IPS DF 4.7 (cell line): ENCODE data around the gene GAB1.
A peak's percentile ranks its signal among the peaks of the same experiment; 100 is the strongest.

Experiments used
- DNase-seq: peaks from one replicate; pipeline ENCODE4 v3.0.0-alpha.2; 2013; ENCODE audit warnings: low spot score; ENCODE audit errors: extremely low read depth

Gene GAB1

GRCh38 chr4:143481361-143481760 lies 144.7 kb downstream of the GAB1 start:
- no peak for DNase-seq

- DNase-seq, result peak; percentile 11
These were observed 146.2 kb downstream of the GAB1 start for GRCh38 chr4:143482840-143483239.

GRCh38 chr4:143486314-143486713 lies 149.6 kb downstream of the GAB1 start:
- DNase-seq, result no peak

- no peak for DNase-seq
These were observed 152.0 kb downstream of the GAB1 start for GRCh38 chr4:143488687-143489086.

- no peak for DNase-seq
These were observed 152.4 kb downstream of the GAB1 start for GRCh38 chr4:143489106-143489505.

GRCh38 chr4:143498021-143498420 lies 161.3 kb downstream of the GAB1 start:
- no peak for DNase-seq

- DNase-seq, result no peak
These were observed 165.6 kb downstream of the GAB1 start for GRCh38 chr4:143502231-143502630.

- no peak for DNase-seq
These were observed 169.4 kb downstream of the GAB1 start for GRCh38 chr4:143506031-143506430.

GRCh38 chr4:143511906-143512305 lies 175.2 kb downstream of the GAB1 start:
- DNase-seq, result no peak

- no peak for DNase-seq
These were observed 176.3 kb downstream of the GAB1 start for GRCh38 chr4:143512978-143513313.

GRCh38 chr4:143513314-143514168 lies 176.9 kb downstream of the GAB1 start, which contains the start of gene SMARCA5:
Gene SMARCA5 (plus strand): TSS chr4:143513702. CDS start chr4:143513925, 223 bp downstream.
- DNase-seq, result peak; percentile 94

- no peak for DNase-seq
These were observed 177.5 kb downstream of the GAB1 start for GRCh38 chr4:143514169-143514495.

- DNase-seq, result no peak
These were observed 177.8 kb downstream of the GAB1 start for GRCh38 chr4:143514497-143514896.

- no peak for DNase-seq
These were observed 178.2 kb downstream of the GAB1 start for GRCh38 chr4:143514901-143515300.

- no peak for DNase-seq
These were observed 179.2 kb downstream of the GAB1 start for GRCh38 chr4:143515905-143516304.

- DNase-seq, result no peak
These were observed 181.1 kb downstream of the GAB1 start for GRCh38 chr4:143517764-143518163.
